SK-N-MC (cell line): Measurements from ENCODE around the gene LRP1B.

ENCODE experiments used
- EZH2 ChIP-seq: fragments of 200-600 bp; sonication (generic); IDR thresholded peaks from one replicate; pipeline ENCODE4 v1.6.1; 2017; ENCODE audit warnings: antibody characterized with exemption
- POLR2AphosphoS5 ChIP-seq: IDR thresholded peaks from 2 replicates; pipeline ENCODE4 v1.6.1; 2012; ENCODE audit warnings: mild to moderate bottlenecking, low read depth, low read length, borderline replicate concordance

GRCh38 chr2:140210963-140211362 is 1919.9 kb downstream of the LRP1B start:
- TF ChIP-seq EZH2 (no peak), POLR2AphosphoS5 (no peak)
